WERI-Rb-1 (cell line): Measurements from ENCODE around the gene TOR1B.

Experiments used
- DNase-seq: peaks from one replicate; pipeline ENCODE4 v3.0.0-alpha.2; 2020
- H3K27ac ChIP-seq: fragments of 250-450 bp; sonication (Bioruptor Pico); 2 replicates; pipeline ENCODE4 v1.5.1; 2020; ENCODE audit warnings: mild to moderate bottlenecking, moderate library complexity
- H3K27me3 ChIP-seq: fragments of 250-450 bp; sonication (Bioruptor Pico); 2 replicates; pipeline ENCODE4 v1.5.1; 2021; ENCODE audit warnings: mild to moderate bottlenecking, low read depth, moderate library complexity; ENCODE audit not compliant: insufficient read depth, severe bottlenecking
- H3K36me3 ChIP-seq: fragments of 250-450 bp; sonication (Bioruptor Pico); 2 replicates; pipeline ENCODE4 v1.5.1; 2020; ENCODE audit warnings: mild to moderate bottlenecking, moderate library complexity
- H3K4me3 ChIP-seq: 2 replicates; pipeline ENCODE4 v1.5.1; 2011; ENCODE audit warnings: low read depth, mild to moderate bottlenecking, control low read depth, low read length
- H3K9me3 ChIP-seq: fragments of 250-450 bp; sonication (Bioruptor Pico); 2 replicates; pipeline ENCODE4 v1.5.1; 2021; ENCODE audit warnings: mild to moderate bottlenecking, moderate library complexity; ENCODE audit not compliant: severe bottlenecking
- TF ChIP-seq, protein P1 (sequence below): IDR thresholded peaks from 2 replicates; pipeline ENCODE4 v1.5.1; 2011; ENCODE audit warnings: low read depth, mild to moderate bottlenecking, control low read depth, inconsistent platforms, low read length

TOR1B gene

DNA sequence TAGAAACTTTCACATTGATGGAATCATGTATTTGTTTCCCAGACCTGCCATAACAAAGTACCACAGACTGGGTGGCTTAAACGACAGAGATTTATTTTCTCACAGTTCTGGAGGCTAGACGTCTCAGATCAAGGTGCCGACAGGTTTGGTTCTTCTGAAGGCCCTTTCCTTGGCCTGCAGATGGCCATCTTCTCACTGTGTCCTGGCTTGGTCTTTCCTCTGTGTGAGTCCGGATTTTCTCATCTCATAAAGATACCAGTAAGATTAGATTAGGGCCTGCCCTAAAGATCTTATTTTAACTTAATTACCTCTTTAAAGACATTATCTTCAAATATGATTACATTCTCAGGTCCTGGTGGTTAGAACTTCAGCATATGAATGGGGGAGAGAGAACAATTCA is 38.1 kb downstream of the TOR1B start:
- no peaks in the 10 kb centered on the region for H3K27me3 ChIP-seq
- no peaks in the 10 kb centered on the region for H3K9me3 ChIP-seq
- peak overlapping the region; percentile 23 for H3K27ac ChIP-seq
- DNase-seq: peak; percentile 73
- TF ChIP-seq, protein P1, sequence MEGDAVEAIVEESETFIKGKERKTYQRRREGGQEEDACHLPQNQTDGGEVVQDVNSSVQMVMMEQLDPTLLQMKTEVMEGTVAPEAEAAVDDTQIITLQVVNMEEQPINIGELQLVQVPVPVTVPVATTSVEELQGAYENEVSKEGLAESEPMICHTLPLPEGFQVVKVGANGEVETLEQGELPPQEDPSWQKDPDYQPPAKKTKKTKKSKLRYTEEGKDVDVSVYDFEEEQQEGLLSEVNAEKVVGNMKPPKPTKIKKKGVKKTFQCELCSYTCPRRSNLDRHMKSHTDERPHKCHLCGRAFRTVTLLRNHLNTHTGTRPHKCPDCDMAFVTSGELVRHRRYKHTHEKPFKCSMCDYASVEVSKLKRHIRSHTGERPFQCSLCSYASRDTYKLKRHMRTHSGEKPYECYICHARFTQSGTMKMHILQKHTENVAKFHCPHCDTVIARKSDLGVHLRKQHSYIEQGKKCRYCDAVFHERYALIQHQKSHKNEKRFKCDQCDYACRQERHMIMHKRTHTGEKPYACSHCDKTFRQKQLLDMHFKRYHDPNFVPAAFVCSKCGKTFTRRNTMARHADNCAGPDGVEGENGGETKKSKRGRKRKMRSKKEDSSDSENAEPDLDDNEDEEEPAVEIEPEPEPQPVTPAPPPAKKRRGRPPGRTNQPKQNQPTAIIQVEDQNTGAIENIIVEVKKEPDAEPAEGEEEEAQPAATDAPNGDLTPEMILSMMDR: peak; percentile 56
- H3K4me3 ChIP-seq: no peak overlapping the region
- peaks cover 4% of the 10 kb centered on the region for H3K36me3 ChIP-seq

- Histone ChIP-seq H3K36me3 (no peaks in the 10 kb centered on the region; the same call in 1 of the 2 replicates), H3K4me3 (no peak overlapping the region), H3K27ac (no peak overlapping the region), H3K9me3 (no peaks in the 10 kb centered on the region), H3K27me3 (no peaks in the 10 kb centered on the region)
- TF ChIP-seq, protein P1: no peak
- DNase-seq: no peak
Measured at GRCh38 chr9:129845373-129845772, 42.4 kb downstream of the TOR1B start.

GRCh38 chr9:129848712-129849441 is 45.9 kb downstream of the TOR1B start:
- TF ChIP-seq, protein P1: no peak
- no peaks in the 10 kb centered on the region for H3K9me3 ChIP-seq
- H3K27ac ChIP-seq: no peak overlapping the region
- no peaks in the 10 kb centered on the region for H3K27me3 ChIP-seq
- no peak for DNase-seq
- H3K4me3 ChIP-seq: no peak overlapping the region
- H3K36me3 ChIP-seq: peaks cover 14% of the 10 kb centered on the region

DNA sequence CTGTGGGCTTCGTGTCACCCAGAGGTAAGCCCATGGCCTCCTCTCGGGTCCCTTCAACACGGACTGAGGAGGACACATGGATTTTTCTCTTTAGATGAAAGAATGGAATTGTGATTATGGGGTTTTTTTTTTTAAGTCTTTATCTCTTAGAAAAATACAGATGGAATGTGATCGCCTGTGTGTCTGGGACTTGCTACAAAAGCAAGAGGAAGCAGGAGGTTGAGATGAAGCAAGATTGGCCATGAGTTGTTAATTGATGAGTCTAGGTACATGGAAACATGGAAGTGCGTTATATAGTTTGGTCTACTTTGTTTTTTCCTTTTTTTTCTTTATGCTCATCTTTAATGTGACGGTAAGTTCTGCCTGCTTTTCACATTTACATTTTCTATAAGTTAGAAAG is 46.9 kb downstream of the TOR1B start:
- no peak for DNase-seq
- Histone ChIP-seq H3K27ac (no peak overlapping the region), H3K9me3 (no peaks in the 10 kb centered on the region), H3K27me3 (no peaks in the 10 kb centered on the region), H3K4me3 (no peak overlapping the region), H3K36me3 (peaks cover 19% of the 10 kb centered on the region)
- TF ChIP-seq, protein P1: no peak

- TF ChIP-seq, protein P1: no peak
- H3K9me3 ChIP-seq: no peaks in the 10 kb centered on the region
- H3K27me3 ChIP-seq: no peaks in the 10 kb centered on the region
- H3K36me3 ChIP-seq: peaks cover 27% of the 10 kb centered on the region
- no peak overlapping the region for H3K4me3 ChIP-seq
- H3K27ac ChIP-seq: peak overlapping the region; percentile 41
- no peak for DNase-seq
Measured at GRCh38 chr9:129850821-129851550, 48.0 kb downstream of the TOR1B start.
